Uterus (tissue), 4 donors: ENCODE measurements around the gene RAB8A. TPM values are rescaled to one million over a fixed set of nuclear protein-coding genes. Genes with fewer than 3 reads are reported as not detected.
"Not testable (repeated sequence)": the region's sequence is repeated elsewhere in the genome, so short reads cannot be mapped to it uniquely, and the experiment has no call there.

ENCODE experiments used
- DNase-seq, 2 donors: peaks; one replicate each; pipeline ENCODE4 v3.0.0-alpha.2; 2019 to 2020
- H3K27ac ChIP-seq, 2 donors: fragments of 200-600 bp; sonication (generic); 1 replicate in 1 of 2; 2 replicates in 1 of 2; pipeline ENCODE4 v1.5.1; 2016 to 2018
- H3K27me3 ChIP-seq, 2 donors: fragments of 200-600 bp; sonication (generic); one replicate each; pipeline ENCODE4 v1.5.1; 2018 to 2019; ENCODE audit warnings: control low read depth in 1 of 2
- H3K36me3 ChIP-seq, 2 donors: fragments of 200-600 bp; sonication (generic); one replicate each; pipeline ENCODE4 v1.5.1; 2019; ENCODE audit warnings: control low read depth in 1 of 2
- H3K4me1 ChIP-seq, 2 donors: fragments of 200-600 bp; sonication (generic); one replicate each; pipeline ENCODE4 v1.5.1; 2018 to 2019; ENCODE audit warnings: control low read depth in 1 of 2
- H3K4me3 ChIP-seq, 2 donors: fragments of 200-600 bp; sonication (generic); 1 replicate in 1 of 2; 2 replicates in 1 of 2; pipeline ENCODE4 v1.5.1; 2018 to 2019; ENCODE audit warnings: mild to moderate bottlenecking in 1 of 2
- H3K9me3 ChIP-seq, 2 donors: fragments of 200-600 bp; sonication (generic); one replicate each; pipeline ENCODE4 v1.5.1; 2019; ENCODE audit warnings: control low read depth in 1 of 2
- CTCF ChIP-seq, 4 experiments: fragments of 200-600 bp in 2 of 4; fragments of 450-650 bp in 2 of 4; sonication (generic) in 2 of 4; IDR thresholded peaks; one replicate each; pipeline ENCODE4 v1.5.1; 2016 to 2019; ENCODE audit warnings: antibody characterized with exemption in 4 of 4, mild to moderate bottlenecking in 2 of 4, moderate library complexity in 1 of 4
- POLR2A ChIP-seq, 2 donors: fragments of 450-650 bp; IDR thresholded peaks; one replicate each; pipeline ENCODE4 v1.6.1; 2016; ENCODE audit warnings: antibody characterized with exemption in 2 of 2, mild to moderate bottlenecking in 1 of 2, moderate library complexity in 1 of 2
- intact Hi-C: fragments of 100-400 bp; cut with DNase I; formaldehyde crosslinking; loops from one replicate; pipeline ENCODE4 v1.15.1; 2023; ENCODE audit warnings: low total_unique reads
- total RNA-seq, 4 donors: library from RNA; depleted of rRNA in 3 of 4; stranded (reverse); fragments of >200 nt in 3 of 4; gene quantifications; one replicate each; pipeline versions ENCODE4 v1.1.0 to v1.2.4, GENCODE V29; 2014 to 2023
- donor health status: DM: yes; HTN: yes; CAD: no.

RAB8A gene
- total RNA-seq, 4 donors from 2014 or later = 13.3 to 67.4 (median 40.7) TPM

DNA sequence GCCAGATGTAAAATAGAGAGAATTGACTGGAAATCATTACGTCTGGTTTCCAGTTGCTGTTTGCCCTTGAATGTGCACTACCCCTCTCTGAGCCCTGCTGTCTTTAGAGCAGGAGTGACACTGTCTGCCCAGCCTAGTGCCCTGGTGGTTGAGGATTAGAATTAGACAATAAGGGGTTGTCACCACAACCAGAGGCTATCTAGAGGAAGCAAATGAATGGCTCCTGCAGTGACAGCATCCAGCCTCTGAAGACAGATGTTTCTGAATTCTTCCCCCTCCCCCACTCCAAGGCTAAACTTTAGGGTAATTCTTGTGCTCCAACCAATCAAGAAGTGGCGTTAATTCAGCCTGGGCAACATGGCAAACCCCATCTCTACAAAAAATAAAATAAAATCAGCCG lies 2.0 kb downstream of the RAB8A start:
- Histone ChIP-seq H3K36me3 (no peaks in the 10 kb centered on the region), H3K4me3 (no peak overlapping the region), H3K27ac (no peak overlapping the region), H3K9me3 (no peaks in the 10 kb centered on the region), H3K4me1 (peaks cover 7 to 19% of the 10 kb centered on the region in 2 donors), H3K27me3 (no peaks in the 10 kb centered on the region)
- DNase-seq = no peak
- intact Hi-C loops = loop anchor here (5.0 kb wide), 1 partner anchor 71 kb away; no protein-coding TSS in a partner anchor
- TF ChIP-seq CTCF (IDR thresholded peaks at IDR 0.05) = no peak
- no peak for TF ChIP-seq POLR2A (IDR thresholded peaks at IDR 0.05)

DNA sequence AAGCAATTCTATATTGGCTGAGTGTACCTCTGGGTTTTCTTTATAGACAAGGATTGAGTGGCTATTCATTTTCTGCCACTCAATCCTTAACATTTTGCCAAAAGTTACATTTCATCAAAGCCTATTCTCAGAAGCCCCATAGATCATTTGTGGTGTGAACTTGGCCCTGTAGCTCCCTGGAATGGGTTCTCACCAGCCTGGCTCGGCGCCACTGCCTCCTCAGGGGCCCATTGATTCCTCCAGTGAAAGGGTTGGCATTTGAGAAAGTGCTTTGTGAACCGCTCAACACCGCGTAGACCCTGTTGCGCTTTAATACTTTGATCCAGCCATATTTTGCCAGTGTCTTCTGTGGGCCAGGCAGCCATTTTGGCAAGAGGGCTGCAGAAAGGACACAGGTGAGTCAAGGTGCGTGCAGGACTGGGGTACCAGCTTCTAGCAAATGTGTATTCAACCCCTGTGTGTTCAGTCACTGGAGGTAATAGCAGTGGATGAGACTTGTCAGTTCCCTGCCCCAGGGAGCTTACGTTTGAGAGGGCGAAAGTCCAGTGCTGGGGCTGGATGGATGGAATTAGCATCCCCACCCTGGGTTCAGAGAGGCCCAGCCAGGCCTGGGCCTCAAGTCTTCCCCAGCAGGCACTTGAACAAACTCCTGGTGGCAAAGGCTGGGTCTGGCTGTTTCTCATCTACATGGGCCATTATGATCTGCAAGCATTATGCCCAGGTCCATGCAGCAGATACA lies 3.8 kb downstream of the RAB8A start:
- Histone ChIP-seq H3K27ac (no peak overlapping the region), H3K27me3 (no peaks in the 10 kb centered on the region), H3K4me3 (no peak overlapping the region), H3K4me1 (peaks cover 7 to 19% of the 10 kb centered on the region in 2 donors), H3K9me3 (no peaks in the 10 kb centered on the region), H3K36me3 (no peaks in the 10 kb centered on the region)
- TF ChIP-seq CTCF (IDR thresholded peaks at IDR 0.05) (no peak), POLR2A (IDR thresholded peaks at IDR 0.05) (no peak)
- no peak for DNase-seq
- intact Hi-C loops = no loop called here

- H3K36me3 ChIP-seq = no peaks in the 10 kb centered on the region
These were observed 4.4 kb downstream of the RAB8A start for GRCh38 chr19:16116067-16116466.

DNA sequence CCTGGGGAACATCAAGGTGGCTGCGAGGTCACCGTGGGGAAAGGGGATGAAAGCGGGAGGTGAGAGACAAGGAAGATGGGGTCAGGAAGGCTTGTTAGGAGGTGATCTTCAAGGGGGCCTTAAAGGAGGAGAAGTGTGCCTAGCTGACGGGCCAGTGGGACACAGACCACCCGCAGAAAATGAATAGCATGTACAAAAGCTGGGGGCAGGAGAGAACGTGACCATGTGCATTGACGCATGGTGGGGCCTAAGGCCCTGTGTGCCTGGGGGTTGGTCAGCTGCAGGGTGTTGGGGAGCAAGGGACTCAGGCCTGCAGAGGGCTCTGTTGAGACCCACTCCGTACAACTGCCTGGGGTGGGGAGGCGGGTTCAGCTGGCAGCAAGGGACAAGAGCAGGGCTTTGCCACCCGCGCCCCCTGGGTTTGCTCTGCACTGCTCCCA lies 5.9 kb downstream of the RAB8A start:
- H3K9me3 ChIP-seq = no peaks in the 10 kb centered on the region
- H3K27me3 ChIP-seq = no peaks in the 10 kb centered on the region
- no peak overlapping the region for H3K27ac ChIP-seq
- H3K4me1 ChIP-seq = peaks cover 4 to 14% of the 10 kb centered on the region in 2 donors
- no peaks in the 10 kb centered on the region for H3K36me3 ChIP-seq
- H3K4me3 ChIP-seq = no peak overlapping the region
- intact Hi-C loops = no loop called here
- no peak for TF ChIP-seq CTCF (IDR thresholded peaks at IDR 0.05)
- no peak for TF ChIP-seq POLR2A (IDR thresholded peaks at IDR 0.05)
- DNase-seq = no peak

More at GRCh38 chr19:16116067-16116466, 4.4 kb downstream of the RAB8A start:
- no peaks in the 10 kb centered on the region for H3K27me3 ChIP-seq
- DNase-seq = no peak
- H3K4me3 ChIP-seq = no peak overlapping the region
- peaks cover 7 to 19% of the 10 kb centered on the region in 2 donors for H3K4me1 ChIP-seq
- TF ChIP-seq CTCF (IDR thresholded peaks at IDR 0.05) = no peak
- TF ChIP-seq POLR2A (IDR thresholded peaks at IDR 0.05) = no peak
- H3K9me3 ChIP-seq = no peaks in the 10 kb centered on the region
- no peak overlapping the region for H3K27ac ChIP-seq
- intact Hi-C loops = no loop called here

- no peaks in the 10 kb centered on the region for H3K36me3 ChIP-seq
- no peak for DNase-seq
- H3K9me3 ChIP-seq = no peaks in the 10 kb centered on the region
- intact Hi-C loops = no loop called here
- no peaks in the 10 kb centered on the region for H3K27me3 ChIP-seq
- no peak overlapping the region for H3K4me3 ChIP-seq
- no peak overlapping the region for H3K27ac ChIP-seq
- no peak for TF ChIP-seq CTCF (IDR thresholded peaks at IDR 0.05)
- TF ChIP-seq POLR2A (IDR thresholded peaks at IDR 0.05) = no peak
- H3K4me1 ChIP-seq = peaks cover 0 to 10% of the 10 kb centered on the region in 2 donors
These were observed 6.9 kb downstream of the RAB8A start for GRCh38 chr19:16118489-16119033.

- DNase-seq, H3K27ac ChIP-seq, H3K9me3 ChIP-seq, H3K4me1 ChIP-seq, H3K36me3 ChIP-seq, H3K4me3 ChIP-seq, H3K27me3 ChIP-seq, intact Hi-C loops: not testable (repeated sequence)
These were observed 7.6 kb downstream of the RAB8A start for GRCh38 chr19:16119075-16119857.
